Right lobe of liver (tissue), 6 donors: ENCODE data around the gene SBK2. TPM values are rescaled to one million over a fixed set of nuclear protein-coding genes. Genes with fewer than 3 reads are reported as not detected.
"Not testable (repeated sequence)": the region's sequence is repeated elsewhere in the genome, so short reads cannot be mapped to it uniquely, and the experiment has no call there.

Experiments
- ATAC-seq, 4 donors: fragments of 200-7000 bp; cut with Tn5 transposase; one replicate each; pipeline ENCODE4 v1.9.1; 2020; ENCODE audit warnings: mild to moderate bottlenecking in 4 of 4, moderate library complexity in 4 of 4
- DNase-seq, 3 donors: peaks; one replicate each; pipeline ENCODE4 v3.0.0-alpha.2; 2020
- H3K27ac ChIP-seq, 3 donors: fragments of 200-600 bp; one replicate each; pipeline ENCODE4 v1.8.0; 2022
- H3K27me3 ChIP-seq, 2 donors: fragments of 200-600 bp; one replicate each; pipeline ENCODE4 v1.8.0; 2022
- H3K36me3 ChIP-seq, 4 donors: fragments of 200-600 bp; sonication (generic) in 1 of 4; one replicate each; pipeline versions ENCODE4 v1.5.1 to v1.8.0; 2017 to 2022; ENCODE audit warnings: control low read depth in 1 of 4
- H3K4me1 ChIP-seq, 4 donors: fragments of 200-600 bp; sonication (generic) in 1 of 4; one replicate each; pipeline versions ENCODE4 v1.5.1 to v1.8.0; 2017 to 2022; ENCODE audit warnings: control low read depth in 1 of 4
- H3K4me3 ChIP-seq, 3 donors: fragments of 200-600 bp; one replicate each; pipeline ENCODE4 v1.8.0; 2022
- H3K9me3 ChIP-seq, 4 donors: fragments of 200-600 bp; sonication (generic) in 1 of 4; one replicate each; pipeline versions ENCODE4 v1.5.1 to v1.8.0; 2017 to 2022; ENCODE audit warnings: control low read depth in 1 of 4
- CTCF ChIP-seq, 4 donors: fragments of 200-600 bp in 3 of 4; fragments of 450-650 bp in 1 of 4; IDR thresholded peaks; one replicate each; pipeline versions ENCODE4 v1.5.1 to v1.8.0; 2016 to 2022; ENCODE audit warnings: antibody characterized with exemption in 4 of 4, mild to moderate bottlenecking in 2 of 4
- POLR2A ChIP-seq: fragments of 450-650 bp; IDR thresholded peaks from one replicate; pipeline ENCODE4 v1.6.1; 2017; ENCODE audit warnings: antibody characterized with exemption, mild to moderate bottlenecking
- WGBS: methylation state at CpG from one replicate; pipeline ENCODE4 v1.1.6; 2018; ENCODE audit warnings: low coverage, low lambda C conversion rate; ENCODE audit not compliant: insufficient coverage; ENCODE audit errors: missing lambda C conversion rate; 5-methylcytosine and 5-hydroxymethylcytosine counted together
- intact Hi-C, 2 donors: fragments of 100-400 bp; cut with DNase I; formaldehyde crosslinking; loops; one replicate each; pipeline versions ENCODE4 v1.11.2 to v1.14.1; 2022
- total RNA-seq, 6 experiments: library from RNA; depleted of rRNA in 2 of 6; stranded (reverse); fragments of >200 nt in 2 of 6; fragmentation: NEBNext Ultra II Directional in 3 of 6; extraction: Animal tissue kit (Norgen Biotek cat#: 25700) in 3 of 6; gene quantifications; one replicate each; pipeline versions ENCODE4 v1.1.0 to v1.2.4, GENCODE V29; 2016 to 2023
- donor health status: DM: no; HTN: yes; CAD: no.
- donor health status: DM: no; HTN: no; CAD: no.
- donor health status: DM: no; HTN: no; CAD: no.
- donor health status: DM: no; HTN: yes; CAD: no.
- donor health status: DM: no; HTN: yes; CAD: no.

The SBK2 gene
- total RNA-seq, 6 experiments from 2014 or later, result not detected

GRCh38 chr19:55538132-55538531 lies 1.2 kb upstream of the SBK2 start:
- 46% methylated on average over 2 of the region's 5 CpGs for WGBS

GRCh38 chr19:55537741-55538111 lies 793 bp upstream of the SBK2 start:
- no peak for TF ChIP-seq POLR2A
- Histone ChIP-seq H3K4me1 (no peaks in the 10 kb centered on the region), H3K36me3 (no peaks in the 10 kb centered on the region), H3K4me3 (no peak overlapping the region), H3K27me3 (no peaks in the 10 kb centered on the region), H3K9me3 (no peaks in the 10 kb centered on the region), H3K27ac (no peak overlapping the region)
- ATAC-seq (no peak), DNase-seq (no peak)
- intact Hi-C loops, result no loop called here
- WGBS, result 63% methylated on average over 5 of the region's 5 CpGs

More at GRCh38 chr19:55538132-55538531, 1.2 kb upstream of the SBK2 start:
- DNase-seq, result no peak
- no peak for TF ChIP-seq POLR2A
- TF ChIP-seq CTCF (IDR thresholded peaks at IDR 0.05), result no peak
- no peak overlapping the region for H3K4me3 ChIP-seq
- H3K4me1 ChIP-seq, result no peaks in the 10 kb centered on the region
- intact Hi-C loops, result no loop called here
- no peaks in the 10 kb centered on the region for H3K27me3 ChIP-seq
- no peaks in the 10 kb centered on the region for H3K36me3 ChIP-seq
- H3K9me3 ChIP-seq, result no peaks in the 10 kb centered on the region
- no peak overlapping the region for H3K27ac ChIP-seq
- no peak for ATAC-seq

GRCh38 chr19:55536366-55536765 lies 567 bp downstream of the SBK2 start:
- no peak for TF ChIP-seq CTCF (IDR thresholded peaks at IDR 0.05)
- no peak for TF ChIP-seq POLR2A
- DNase-seq, result no peak
- Histone ChIP-seq H3K27ac (no peak overlapping the region), H3K27me3 (no peaks in the 10 kb centered on the region), H3K9me3 (no peaks in the 10 kb centered on the region), H3K4me1 (no peaks in the 10 kb centered on the region), H3K36me3 (no peaks in the 10 kb centered on the region), H3K4me3 (no peak overlapping the region)
- intact Hi-C loops, result no loop called here
- no peak for ATAC-seq
- 60% methylated on average over 1 of the region's 11 CpGs for WGBS

- intact Hi-C loops, result no loop called here
- Histone ChIP-seq H3K9me3 (no peaks in the 10 kb centered on the region), H3K36me3 (no peaks in the 10 kb centered on the region), H3K4me3 (no peak overlapping the region), H3K4me1 (no peaks in the 10 kb centered on the region), H3K27ac (no peak overlapping the region), H3K27me3 (no peaks in the 10 kb centered on the region)
- WGBS, result 91% methylated on average over 10 of the region's 22 CpGs
- no peak for ATAC-seq
- TF ChIP-seq POLR2A, result no peak
- TF ChIP-seq CTCF (IDR thresholded peaks at IDR 0.05), result no peak
- DNase-seq, result no peak
Observed at GRCh38 chr19:55535965-55536350, 975 bp downstream of the SBK2 start.

GRCh38 chr19:55535173-55535964 lies 1.6 kb downstream of the SBK2 start:
- H3K27ac ChIP-seq, result no peak overlapping the region
- no peak overlapping the region for H3K4me3 ChIP-seq
- TF ChIP-seq CTCF (IDR thresholded peaks at IDR 0.05) (no peak), POLR2A (no peak)
- H3K36me3 ChIP-seq, result no peaks in the 10 kb centered on the region
- ATAC-seq, result peak in 1 of 4 donors; percentile 39
- H3K9me3 ChIP-seq, result no peaks in the 10 kb centered on the region
- WGBS, result 71% methylated on average over 6 of the region's 12 CpGs
- intact Hi-C loops, result no loop called here
- DNase-seq, result no peak
- no peaks in the 10 kb centered on the region for H3K4me1 ChIP-seq
- no peaks in the 10 kb centered on the region for H3K27me3 ChIP-seq

GRCh38 chr19:55534280-55534679 lies 2.7 kb downstream of the SBK2 start:
- 82% methylated on average over 4 of the region's 7 CpGs for WGBS
- H3K4me1 ChIP-seq, ATAC-seq, H3K27ac ChIP-seq, H3K36me3 ChIP-seq, H3K4me3 ChIP-seq, DNase-seq, H3K9me3 ChIP-seq, H3K27me3 ChIP-seq, intact Hi-C loops: not testable (repeated sequence)
